ENCODE data around the gene PTPN5. TPM values are rescaled to one million over a fixed set of nuclear protein-coding genes. Genes with fewer than 3 reads are reported as not detected.

PTPN5 gene
- total RNA-seq, 1 experiment from 2014 or later, result 1.4 TPM

DNA sequence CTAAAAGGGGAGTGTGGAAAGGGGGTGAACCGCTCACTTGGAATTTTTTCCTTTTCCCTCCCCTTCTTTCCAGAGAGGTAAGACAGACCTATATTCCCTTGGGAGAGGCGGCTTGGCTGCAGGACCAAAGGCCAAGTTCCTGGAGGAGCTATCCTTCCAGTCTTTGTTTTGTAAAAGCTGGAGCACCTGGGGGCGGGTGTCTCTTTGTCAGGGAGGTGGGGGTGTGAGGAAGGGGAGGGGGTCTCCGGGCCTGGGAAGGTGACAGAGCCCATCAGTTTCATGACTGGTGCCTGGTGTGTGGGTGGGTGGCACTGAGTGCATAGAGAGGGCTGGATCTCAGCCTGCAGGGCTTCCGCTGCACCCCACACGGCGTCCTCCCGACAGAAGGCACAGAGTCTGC, 18.5 kb downstream of the PTPN5 start:
- Mint-ChIP-seq H3K9me3 (no peaks in the 10 kb centered on the region; a peak in 1 of 5 replicates), H3K4me1 (peaks cover 31 to 34% of the 10 kb centered on the region in 2 experiments), H3K27me3 (ENCODE audit: low read depth) (peaks cover 11% of the 10 kb centered on the region), H3K4me3 (peak overlapping the region in 1 of 2 experiments; percentile 54; a peak in 2 of 5 replicates), H3K27ac (no peak overlapping the region; a peak in 1 of 7 replicates), H3K36me3 (ENCODE audit: insufficient read depth in 1 of 3, low read depth in 3 of 3) (no peaks in the 10 kb centered on the region)
- Histone ChIP-seq H3K79me1 (ENCODE audit: insufficient read depth, low read depth, low read length, poor library complexity, severe bottlenecking) (no peaks in the 10 kb centered on the region), H3K14ac (ENCODE audit: insufficient read depth, low read length) (no peak overlapping the region), H4K91ac (ENCODE audit: insufficient read length, low read depth, low read length) (no peak overlapping the region), H4K5ac (ENCODE audit: insufficient read length, low read depth, low read length) (no peak overlapping the region), H2BK20ac (ENCODE audit: low read depth, low read length, poor library complexity, severe bottlenecking) (no peak overlapping the region), H4K20me1 (ENCODE audit: control insufficient read depth, insufficient read depth, insufficient read length) (peaks cover 2% of the 10 kb centered on the region), H3K27me3 (ENCODE audit: insufficient read depth, low read length) (no peaks in the 10 kb centered on the region), H3K9me3 (ENCODE audit: control insufficient read depth, low read depth, low read length) (no peaks in the 10 kb centered on the region), H2AK5ac (ENCODE audit: insufficient read length, low read length) (no peak overlapping the region), H4K8ac (replicated peaks; ENCODE audit: insufficient read length, low read depth, low read length) (no peak overlapping the region), H3K27ac (ENCODE audit: insufficient read length, low read depth, low read length) (no peak overlapping the region), H3K4ac (ENCODE audit: low read depth, low read length) (no peak overlapping the region), H3K9ac (ENCODE audit: extremely low read depth, insufficient read length, low read length) (no peak overlapping the region), H3K79me2 (ENCODE audit: insufficient read depth, low read length) (no peaks in the 10 kb centered on the region), H3T11ph (ENCODE audit: low read length) (no peak overlapping the region), H3K4me1 (ENCODE audit: insufficient read depth, low read length) (0 out of 2 replicates have a peak, but pooled peaks cover 2% of the 10 kb centered on the region), H3K18ac (ENCODE audit: insufficient read length, low read depth, low read length) (no peak overlapping the region), H2BK120ac (ENCODE audit: low read depth, low read length, poor library complexity, severe bottlenecking) (no peak overlapping the region), H3K4me2 (ENCODE audit: insufficient read depth, insufficient read length, low read length) (no peak overlapping the region), H3K23ac (ENCODE audit: insufficient read length, low read depth, low read length) (no peak overlapping the region), H3K23me2 (ENCODE audit: insufficient read length, low read depth, low read length, poor library complexity, severe bottlenecking) (no peaks in the 10 kb centered on the region), H2BK15ac (ENCODE audit: low read depth, low read length) (no peak overlapping the region), H2AFZ (ENCODE audit: low read length) (no peak overlapping the region), H2BK12ac (ENCODE audit: insufficient read length, low read depth, low read length) (no peak overlapping the region), H2BK5ac (ENCODE audit: insufficient read length, low read length) (no peak overlapping the region), H3K56ac (ENCODE audit: insufficient read length, low read depth, low read length) (no peak overlapping the region)
- WGBS (ENCODE audit: extremely low coverage, insufficient read length, low lambda C conversion rate), result no CpG with 5 or more reads among the region's 8 CpGs
- TF ChIP-seq, protein P1, sequence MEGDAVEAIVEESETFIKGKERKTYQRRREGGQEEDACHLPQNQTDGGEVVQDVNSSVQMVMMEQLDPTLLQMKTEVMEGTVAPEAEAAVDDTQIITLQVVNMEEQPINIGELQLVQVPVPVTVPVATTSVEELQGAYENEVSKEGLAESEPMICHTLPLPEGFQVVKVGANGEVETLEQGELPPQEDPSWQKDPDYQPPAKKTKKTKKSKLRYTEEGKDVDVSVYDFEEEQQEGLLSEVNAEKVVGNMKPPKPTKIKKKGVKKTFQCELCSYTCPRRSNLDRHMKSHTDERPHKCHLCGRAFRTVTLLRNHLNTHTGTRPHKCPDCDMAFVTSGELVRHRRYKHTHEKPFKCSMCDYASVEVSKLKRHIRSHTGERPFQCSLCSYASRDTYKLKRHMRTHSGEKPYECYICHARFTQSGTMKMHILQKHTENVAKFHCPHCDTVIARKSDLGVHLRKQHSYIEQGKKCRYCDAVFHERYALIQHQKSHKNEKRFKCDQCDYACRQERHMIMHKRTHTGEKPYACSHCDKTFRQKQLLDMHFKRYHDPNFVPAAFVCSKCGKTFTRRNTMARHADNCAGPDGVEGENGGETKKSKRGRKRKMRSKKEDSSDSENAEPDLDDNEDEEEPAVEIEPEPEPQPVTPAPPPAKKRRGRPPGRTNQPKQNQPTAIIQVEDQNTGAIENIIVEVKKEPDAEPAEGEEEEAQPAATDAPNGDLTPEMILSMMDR (conservative IDR thresholded peaks at IDR 0.05), result no peak
- DNase-seq, result no peak

Measured in H9 (cell line).